H1 (cell line): ENCODE measurements around the gene PPID. TPM values are rescaled to one million over a fixed set of nuclear protein-coding genes. Genes with fewer than 3 reads are reported as not detected.
A peak's percentile ranks its signal among the peaks of the same experiment; 100 is the strongest.

Experiments used
- CBX8 ChIP-seq: fragments of 300-800, 300-1000 bp; sonication (generic); IDR thresholded peaks from 2 replicates; pipeline ENCODE4 v1.7.1; 2016; ENCODE audit warnings: low read depth, low read length, borderline replicate concordance
- CTBP2 ChIP-seq: IDR thresholded peaks from 2 replicates; pipeline ENCODE4 v1.7.0; 2011; ENCODE audit warnings: borderline replicate concordance, mild to moderate bottlenecking, moderate library complexity, mixed read lengths, low read length; ENCODE audit not compliant: insufficient read depth, insufficient read length
- KDM1A ChIP-seq: fragments of 200-600, 300-600 bp; sonication (generic); IDR thresholded peaks from 2 replicates; pipeline ENCODE4 v1.7.1; 2016; ENCODE audit warnings: mild to moderate bottlenecking, low read length, borderline replicate concordance
- KDM4A ChIP-seq: IDR thresholded peaks from one replicate; pipeline ENCODE4 v1.7.1; 2012; ENCODE audit warnings: low read depth, mild to moderate bottlenecking, moderate library complexity, low read length, inconsistent platforms; ENCODE audit not compliant: severe bottlenecking
- SRF ChIP-seq: IDR thresholded peaks from 2 replicates; pipeline ENCODE4 v1.6.1; 2011; ENCODE audit warnings: mild to moderate bottlenecking, low read depth, low read length, moderate library complexity
- TBP ChIP-seq: IDR thresholded peaks from 2 replicates; pipeline ENCODE4 v1.6.1; 2011; ENCODE audit warnings: low read depth, low read length, improper control_type of control experiment
- TEAD4 ChIP-seq: IDR thresholded peaks from 2 replicates; pipeline ENCODE4 v1.6.1; 2012; ENCODE audit warnings: low read depth, low read length, inconsistent platforms, mixed read lengths
- YY1 ChIP-seq: IDR thresholded peaks from 2 replicates; pipeline ENCODE4 v1.6.1; 2011; ENCODE audit warnings: low read depth, mild to moderate bottlenecking, low read length
- polyA plus RNA-seq, 7 experiments: library from polyadenylated mRNA; depleted of rRNA in 3 of 7; stranded (reverse) in 5 of 7; unstranded in 2 of 7; fragments of >200 nt in 5 of 7; fragments of 200-250 nt in 2 of 7; gene quantifications; 1 replicate in 5 of 7; 2 replicates in 1 of 7; 4 replicates in 1 of 7; pipeline versions ENCODE4 v1.2.1 to v1.2.3, GENCODE V29; 2011 to 2013; ENCODE audit warnings: missing spikeins in 2 of 7, mixed read lengths in 2 of 7
- total RNA-seq: library from RNA; stranded (reverse); fragmentation: NEBNext Ultra II Directional; extraction: Animal tissue kit (Norgen Biotek cat#: 25700); gene quantifications from 2 replicates; pipeline ENCODE4 v1.2.1, GENCODE V29; 2021
- TF ChIP-seq, protein P1 (sequence below): fragments of 300-600 bp; sonication (generic); IDR thresholded peaks from 2 replicates; pipeline ENCODE4 v1.7.1; 2012; ENCODE audit warnings: low read length, moderate library complexity, mild to moderate bottlenecking, inconsistent platforms; ENCODE audit not compliant: insufficient replicate concordance

Gene PPID
- total and polyA plus RNA-seq, 2 of the 8 experiments (the other 6 are each of a cell fraction or from before 2014, with no cell fraction given) = 20.2 to 53.2 TPM

GRCh38 chr4:158769175-158769921, 46.2 kb upstream of the PPID start (continued):
- no peak for TF ChIP-seq CTBP2
- TF ChIP-seq TBP = no peak
- no peak for TF ChIP-seq CBX8
- TF ChIP-seq SRF = no peak
- TF ChIP-seq, protein P1, sequence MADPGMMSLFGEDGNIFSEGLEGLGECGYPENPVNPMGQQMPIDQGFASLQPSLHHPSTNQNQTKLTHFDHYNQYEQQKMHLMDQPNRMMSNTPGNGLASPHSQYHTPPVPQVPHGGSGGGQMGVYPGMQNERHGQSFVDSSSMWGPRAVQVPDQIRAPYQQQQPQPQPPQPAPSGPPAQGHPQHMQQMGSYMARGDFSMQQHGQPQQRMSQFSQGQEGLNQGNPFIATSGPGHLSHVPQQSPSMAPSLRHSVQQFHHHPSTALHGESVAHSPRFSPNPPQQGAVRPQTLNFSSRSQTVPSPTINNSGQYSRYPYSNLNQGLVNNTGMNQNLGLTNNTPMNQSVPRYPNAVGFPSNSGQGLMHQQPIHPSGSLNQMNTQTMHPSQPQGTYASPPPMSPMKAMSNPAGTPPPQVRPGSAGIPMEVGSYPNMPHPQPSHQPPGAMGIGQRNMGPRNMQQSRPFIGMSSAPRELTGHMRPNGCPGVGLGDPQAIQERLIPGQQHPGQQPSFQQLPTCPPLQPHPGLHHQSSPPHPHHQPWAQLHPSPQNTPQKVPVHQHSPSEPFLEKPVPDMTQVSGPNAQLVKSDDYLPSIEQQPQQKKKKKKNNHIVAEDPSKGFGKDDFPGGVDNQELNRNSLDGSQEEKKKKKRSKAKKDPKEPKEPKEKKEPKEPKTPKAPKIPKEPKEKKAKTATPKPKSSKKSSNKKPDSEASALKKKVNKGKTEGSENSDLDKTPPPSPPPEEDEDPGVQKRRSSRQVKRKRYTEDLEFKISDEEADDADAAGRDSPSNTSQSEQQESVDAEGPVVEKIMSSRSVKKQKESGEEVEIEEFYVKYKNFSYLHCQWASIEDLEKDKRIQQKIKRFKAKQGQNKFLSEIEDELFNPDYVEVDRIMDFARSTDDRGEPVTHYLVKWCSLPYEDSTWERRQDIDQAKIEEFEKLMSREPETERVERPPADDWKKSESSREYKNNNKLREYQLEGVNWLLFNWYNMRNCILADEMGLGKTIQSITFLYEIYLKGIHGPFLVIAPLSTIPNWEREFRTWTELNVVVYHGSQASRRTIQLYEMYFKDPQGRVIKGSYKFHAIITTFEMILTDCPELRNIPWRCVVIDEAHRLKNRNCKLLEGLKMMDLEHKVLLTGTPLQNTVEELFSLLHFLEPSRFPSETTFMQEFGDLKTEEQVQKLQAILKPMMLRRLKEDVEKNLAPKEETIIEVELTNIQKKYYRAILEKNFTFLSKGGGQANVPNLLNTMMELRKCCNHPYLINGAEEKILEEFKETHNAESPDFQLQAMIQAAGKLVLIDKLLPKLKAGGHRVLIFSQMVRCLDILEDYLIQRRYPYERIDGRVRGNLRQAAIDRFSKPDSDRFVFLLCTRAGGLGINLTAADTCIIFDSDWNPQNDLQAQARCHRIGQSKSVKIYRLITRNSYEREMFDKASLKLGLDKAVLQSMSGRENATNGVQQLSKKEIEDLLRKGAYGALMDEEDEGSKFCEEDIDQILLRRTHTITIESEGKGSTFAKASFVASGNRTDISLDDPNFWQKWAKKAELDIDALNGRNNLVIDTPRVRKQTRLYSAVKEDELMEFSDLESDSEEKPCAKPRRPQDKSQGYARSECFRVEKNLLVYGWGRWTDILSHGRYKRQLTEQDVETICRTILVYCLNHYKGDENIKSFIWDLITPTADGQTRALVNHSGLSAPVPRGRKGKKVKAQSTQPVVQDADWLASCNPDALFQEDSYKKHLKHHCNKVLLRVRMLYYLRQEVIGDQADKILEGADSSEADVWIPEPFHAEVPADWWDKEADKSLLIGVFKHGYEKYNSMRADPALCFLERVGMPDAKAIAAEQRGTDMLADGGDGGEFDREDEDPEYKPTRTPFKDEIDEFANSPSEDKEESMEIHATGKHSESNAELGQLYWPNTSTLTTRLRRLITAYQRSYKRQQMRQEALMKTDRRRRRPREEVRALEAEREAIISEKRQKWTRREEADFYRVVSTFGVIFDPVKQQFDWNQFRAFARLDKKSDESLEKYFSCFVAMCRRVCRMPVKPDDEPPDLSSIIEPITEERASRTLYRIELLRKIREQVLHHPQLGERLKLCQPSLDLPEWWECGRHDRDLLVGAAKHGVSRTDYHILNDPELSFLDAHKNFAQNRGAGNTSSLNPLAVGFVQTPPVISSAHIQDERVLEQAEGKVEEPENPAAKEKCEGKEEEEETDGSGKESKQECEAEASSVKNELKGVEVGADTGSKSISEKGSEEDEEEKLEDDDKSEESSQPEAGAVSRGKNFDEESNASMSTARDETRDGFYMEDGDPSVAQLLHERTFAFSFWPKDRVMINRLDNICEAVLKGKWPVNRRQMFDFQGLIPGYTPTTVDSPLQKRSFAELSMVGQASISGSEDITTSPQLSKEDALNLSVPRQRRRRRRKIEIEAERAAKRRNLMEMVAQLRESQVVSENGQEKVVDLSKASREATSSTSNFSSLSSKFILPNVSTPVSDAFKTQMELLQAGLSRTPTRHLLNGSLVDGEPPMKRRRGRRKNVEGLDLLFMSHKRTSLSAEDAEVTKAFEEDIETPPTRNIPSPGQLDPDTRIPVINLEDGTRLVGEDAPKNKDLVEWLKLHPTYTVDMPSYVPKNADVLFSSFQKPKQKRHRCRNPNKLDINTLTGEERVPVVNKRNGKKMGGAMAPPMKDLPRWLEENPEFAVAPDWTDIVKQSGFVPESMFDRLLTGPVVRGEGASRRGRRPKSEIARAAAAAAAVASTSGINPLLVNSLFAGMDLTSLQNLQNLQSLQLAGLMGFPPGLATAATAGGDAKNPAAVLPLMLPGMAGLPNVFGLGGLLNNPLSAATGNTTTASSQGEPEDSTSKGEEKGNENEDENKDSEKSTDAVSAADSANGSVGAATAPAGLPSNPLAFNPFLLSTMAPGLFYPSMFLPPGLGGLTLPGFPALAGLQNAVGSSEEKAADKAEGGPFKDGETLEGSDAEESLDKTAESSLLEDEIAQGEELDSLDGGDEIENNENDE = no peak
- no peak for TF ChIP-seq KDM1A
- TF ChIP-seq KDM4A = peak; percentile 81
- TF ChIP-seq TEAD4 = no peak
- no peak for TF ChIP-seq YY1
